Fibroblast of pulmonary artery (primary cell): Measurements from ENCODE around the gene NIPSNAP2.

Experiments used
- DNase-seq: peaks from one replicate; pipeline ENCODE4 v3.0.0-alpha.2; 2010; ENCODE audit warnings: low read depth
- H3K4me3 ChIP-seq: replicated peaks from 2 replicates; pipeline ENCODE4 v1.5.1; 2011; ENCODE audit warnings: low read depth, mild to moderate bottlenecking, control low read depth, low read length, moderate library complexity
- CTCF ChIP-seq: IDR thresholded peaks from 2 replicates; pipeline ENCODE4 v1.5.1; 2011; ENCODE audit warnings: mild to moderate bottlenecking, control low read depth, low read length, inconsistent platforms; ENCODE audit errors: missing control alignments

NIPSNAP2 gene

GRCh38 chr7:55964261-55965099 lies at the start of gene NIPSNAP2:
Gene NIPSNAP2, plus strand, starts transcription at chr7:55964585. Its CDS starts 25 bp downstream, at chr7:55964610.
- peak; percentile 55 for DNase-seq
- TF ChIP-seq CTCF: no peak
- H3K4me3 ChIP-seq: peak within 1 kb of the TSS; percentile 67

GRCh38 chr7:55917771-55918170 lies 46.6 kb upstream of the NIPSNAP2 start:
- DNase-seq: no peak
- no peak overlapping the region for H3K4me3 ChIP-seq
- no peak for TF ChIP-seq CTCF

GRCh38 chr7:55928006-55928767 lies 36.2 kb upstream of the NIPSNAP2 start:
- TF ChIP-seq CTCF: no peak
- no peak overlapping the region for H3K4me3 ChIP-seq
- DNase-seq: no peak

- no peak for DNase-seq
- no peak for TF ChIP-seq CTCF
- H3K4me3 ChIP-seq: no peak overlapping the region
These were observed 32.8 kb upstream of the NIPSNAP2 start for GRCh38 chr7:55931421-55932151.

- TF ChIP-seq CTCF: no peak
- no peak for DNase-seq
- H3K4me3 ChIP-seq: no peak overlapping the region
These were observed 24.8 kb upstream of the NIPSNAP2 start for GRCh38 chr7:55939514-55940123.

- no peak for TF ChIP-seq CTCF
- no peak overlapping the region for H3K4me3 ChIP-seq
- DNase-seq: no peak
These were observed 17.8 kb upstream of the NIPSNAP2 start for GRCh38 chr7:55946545-55946944.
